HepG2 (cell line): Measurements from ENCODE around the gene ASCL2. TPM values are rescaled to one million over a fixed set of nuclear protein-coding genes. Genes with fewer than 3 reads are reported as not detected.

Source experiments
- ATAC-seq: fragments of 200-7000 bp; cut with Tn5 transposase; 3 replicates; pipeline ENCODE4 v1.9.1; 2020; ENCODE audit warnings: mild to moderate bottlenecking, moderate library complexity
- BruUV-seq: library from RNA; stranded (reverse); fragments of 400-500 nt; replicated peaks from 2 replicates; lab custom pipeline; 2021; lab: Mats Ljungman, UMichigan
- CTCF ChIA-PET: fragments of 300-600 bp; formaldehyde crosslinking; extraction: SDS; loops from one replicate; lab custom pipeline; 2021; ENCODE audit warnings: low total read pairs, inconsistent platforms, low intra/inter-chr PET ratio; lab: Yijun Ruan, JAX
- POLR2A ChIA-PET: fragments of 350-600 bp; sonication (Branson Sonifier 250); formaldehyde crosslinking; loops from one replicate; lab custom pipeline; 2020; ENCODE audit warnings: antibody characterized with exemption, inconsistent platforms; lab: Yijun Ruan, JAX
- DNase-seq: peaks from one replicate; pipeline ENCODE4 v3.0.0-alpha.2; 2015; ENCODE audit warnings: low spot score
- FAIRE-seq: peaks from 3 replicates; lab custom pipeline; 2011; peaks lifted over from hg19 to GRCh38; lab: Jason Lieb, UNC
- H2AFZ ChIP-seq: one replicate; pipeline ENCODE4 v1.6.1; 2011; ENCODE audit warnings: low read length, inconsistent platforms
- H3K27ac ChIP-seq: fragments of 300-600 bp; 3 replicates; pipeline ENCODE4 v1.8.0; 2011; ENCODE audit warnings: mixed run types, mild to moderate bottlenecking, mixed read lengths, low read length, inconsistent platforms; ENCODE audit not compliant: insufficient read depth; ENCODE audit errors: extremely low read length
- H3K27me3 ChIP-seq, 2 experiments: fragments of 200-600 bp in 1 of 2; 2 replicates in 1 of 2; 3 replicates in 1 of 2; pipeline versions ENCODE4 v1.6.0 to v1.8.0; 2011; ENCODE audit warnings: low read length in 2 of 2, mild to moderate bottlenecking in 2 of 2, moderate library complexity in 2 of 2, inconsistent platforms in 1 of 2; ENCODE audit not compliant: insufficient read depth in 2 of 2, control insufficient read depth in 1 of 2
- H3K36me3 ChIP-seq, 2 experiments: fragments of 200-600 bp in 1 of 2; replicated peaks in 1 of 2; 2 replicates in 1 of 2; 3 replicates in 1 of 2; pipeline versions ENCODE4 v1.5.1 to v1.8.0; 2011; ENCODE audit warnings: low read length in 2 of 2, inconsistent platforms in 1 of 2; ENCODE audit not compliant: insufficient read depth in 2 of 2, control insufficient read depth in 1 of 2
- H3K4me1 ChIP-seq: 2 replicates; pipeline ENCODE4 v1.5.1; 2012; ENCODE audit warnings: low read length, inconsistent platforms; ENCODE audit not compliant: insufficient read depth
- H3K4me2 ChIP-seq: 2 replicates; pipeline ENCODE4 v1.6.0; 2011; ENCODE audit warnings: low read depth, low read length, inconsistent platforms
- H3K4me3 ChIP-seq, 3 experiments: fragments of 200-600 bp in 1 of 3; sonication (generic), shearing (Covaris generic) in 1 of 3; replicated peaks in 1 of 3; 2 replicates each; pipeline ENCODE4 v1.5.1; 2011 to 2016; ENCODE audit warnings: low read length in 3 of 3, inconsistent platforms in 2 of 3, low read depth in 2 of 3, mild to moderate bottlenecking in 2 of 3, control low read depth in 1 of 3, mixed read lengths in 1 of 3; ENCODE audit not compliant: insufficient read depth in 1 of 3
- H3K79me2 ChIP-seq: one replicate; pipeline ENCODE4 v1.6.1; 2011; ENCODE audit warnings: low read length, inconsistent platforms; ENCODE audit not compliant: insufficient read depth
- H3K9ac ChIP-seq: 2 replicates; pipeline ENCODE4 v1.6.0; 2011; ENCODE audit warnings: mild to moderate bottlenecking, low read depth, low read length, inconsistent platforms; ENCODE audit not compliant: insufficient read depth
- H3K9me3 ChIP-seq: 2 replicates; pipeline ENCODE4 v1.5.1; 2012; ENCODE audit warnings: mild to moderate bottlenecking, low read length
- H4K20me1 ChIP-seq: 2 replicates; pipeline ENCODE4 v1.6.0; 2011; ENCODE audit warnings: inconsistent platforms, mild to moderate bottlenecking, low read length, moderate library complexity; ENCODE audit not compliant: insufficient read depth
- CBFB ChIP-seq: sonication (generic); formaldehyde crosslinking; IDR thresholded peaks from 2 replicates; pipeline ENCODE4 v1.4.0; 2020; ENCODE audit warnings: missing genetic modification reagents
- GRHL1 ChIP-seq: sonication (generic); formaldehyde crosslinking; conservative IDR thresholded peaks from 2 replicates; pipeline ENCODE4 v1.8.0; 2022; ENCODE audit warnings: missing genetic modification reagents
- GTF2F1 ChIP-seq: fragments of 150-350 bp; IDR thresholded peaks from 2 replicates; pipeline ENCODE4 v1.6.1; 2014; ENCODE audit warnings: low read length
- MAZ ChIP-seq, 2 experiments: sonication (generic) in 1 of 2; formaldehyde crosslinking in 1 of 2; IDR thresholded peaks; 2 replicates each; pipeline versions ENCODE4 v1.5.0 to v1.6.1; 2012 to 2020; ENCODE audit warnings: low read depth in 2 of 2, mild to moderate bottlenecking in 2 of 2, borderline replicate concordance in 1 of 2, improper control_type of control experiment in 1 of 2, low read length in 1 of 2, missing genetic modification reagents in 1 of 2, moderate library complexity in 1 of 2
- PCBP2 ChIP-seq: fragments of 200-400 bp; formaldehyde crosslinking; optimal IDR thresholded peaks from 2 replicates; pipeline ENCODE3; 2018; ENCODE audit warnings: low read length, low read depth; ENCODE audit not compliant: poor library complexity, severe bottlenecking
- RFX1 ChIP-seq: fragments of 450-650 bp; IDR thresholded peaks from 2 replicates; pipeline ENCODE4 v1.6.1; 2017
- ZBTB20 ChIP-seq: sonication (generic); formaldehyde crosslinking; IDR thresholded peaks from 2 replicates; pipeline ENCODE4 v1.8.1; 2023; ENCODE audit warnings: missing genetic modification reagents, low read depth, mild to moderate bottlenecking, borderline replicate concordance
- ZNF354B ChIP-seq: sonication (generic); formaldehyde crosslinking; IDR thresholded peaks from 2 replicates; pipeline ENCODE4 v1.8.0; 2022; ENCODE audit warnings: mild to moderate bottlenecking, missing genetic modification reagents
- ZNF382 ChIP-seq: sonication (generic); formaldehyde crosslinking; IDR thresholded peaks from 2 replicates; pipeline ENCODE4 v1.5.0; 2020; ENCODE audit warnings: missing genetic modification reagents, mild to moderate bottlenecking, borderline replicate concordance
- ZNF772 ChIP-seq: sonication (generic); formaldehyde crosslinking; IDR thresholded peaks from 2 replicates; pipeline ENCODE4 v1.5.0; 2020; ENCODE audit warnings: mild to moderate bottlenecking, missing genetic modification reagents
- ZNF773 ChIP-seq: sonication (generic); formaldehyde crosslinking; IDR thresholded peaks from 2 replicates; pipeline ENCODE4 v1.4.0; 2020; ENCODE audit warnings: missing genetic modification reagents, borderline replicate concordance
- WGBS: methylation state at CpG from one replicate; pipeline ENCODE4 v1.1.6; 2017; ENCODE audit warnings: low lambda C conversion rate; 5-methylcytosine and 5-hydroxymethylcytosine counted together
- in situ Hi-C: cut with HindIII; loops from 2 replicates; pipeline ENCODE4 v1.10.0; 2017; ENCODE audit warnings: low pct_unique_long_range_greater_than_20kb; ENCODE audit not compliant: extremely low pct_ligation_motif_present
- intact Hi-C: fragments of 100-400 bp; cut with micrococcal nuclease; formaldehyde crosslinking; loops from one replicate; pipeline ENCODE4 v1.10.0; 2022; ENCODE audit not compliant: unreplicated experiment
- polyA plus RNA-seq, 8 experiments: library from polyadenylated mRNA; depleted of rRNA in 3 of 8; stranded (reverse) in 7 of 8; unstranded in 1 of 8; fragments of >200 nt; fragmentation: Illumina TruSeq in 4 of 8; extraction: Trizol in 4 of 8; gene quantifications; 2 replicates each; pipeline versions ENCODE4 v1.2.1 to v1.2.3, GENCODE V29; 2011 to 2016; ENCODE audit warnings: low read depth in 4 of 8, missing spikeins in 1 of 8, mixed read lengths in 1 of 8; ENCODE audit not compliant: insufficient read depth in 1 of 8
- total RNA-seq, 5 experiments: library from RNA; depleted of rRNA; stranded (reverse); fragments of >200 nt; fragmentation: Illumina TruSeq; extraction: Trizol; gene quantifications; 2 replicates each; pipeline ENCODE4 v1.2.3, GENCODE V29; 2016; ENCODE audit warnings: low read depth in 1 of 5

The ASCL2 gene
- total and polyA plus RNA-seq, 2 of the 13 experiments (the other 11 are each of a cell fraction or from before 2014, with no cell fraction given) = 0.07 TPM; not detected in 1

- no peak overlapping the region for H2AFZ ChIP-seq
- DNase-seq (no peak), FAIRE-seq (no peak), ATAC-seq (no peak)
- H3K9ac ChIP-seq = no peak overlapping the region
- no peaks in the 10 kb centered on the region for H4K20me1 ChIP-seq
- no peaks in the 10 kb centered on the region for H3K79me2 ChIP-seq
- H3K4me3 ChIP-seq = no peak overlapping the region
- H3K27ac ChIP-seq = no peak overlapping the region
- POLR2A ChIA-PET = no interaction called here
- in situ Hi-C loops (no loop called here), intact Hi-C loops (no loop called here)
- BruUV-seq = no TSS peak
- H3K36me3 ChIP-seq = no peaks in the 10 kb centered on the region
- WGBS = 31% methylated on average over 6 of the region's 14 CpGs
- CTCF ChIA-PET = interaction anchor here (5.7 kb wide), 1 partner anchor 113 kb away, joined by 87 read pairs; no protein-coding TSS in a partner anchor
- peaks cover 2 to 22% of the 10 kb centered on the region in 2 experiments; a peak in 3 of 5 replicates for H3K27me3 ChIP-seq
- H3K9me3 ChIP-seq = no peaks in the 10 kb centered on the region
- TF ChIP-seq RFX1 (no peak), ZNF382 (no peak), PCBP2 (peak; percentile 26), GTF2F1 (no peak), CBFB (CRISPR knock-in tag) (no peak)
- TF ChIP-seq, all 625 proteins: peak for 1
- Histone ChIP-seq H3K4me2 (no peak overlapping the region), H3K4me1 (peaks cover 19% of the 10 kb centered on the region)
Observed at GRCh38 chr11:2306877-2307500, 36.6 kb upstream of the ASCL2 start.

GRCh38 chr11:2306452-2306823, 36.0 kb upstream of the ASCL2 start:
- ChIA-PET CTCF (interaction anchor here (5.7 kb wide), 1 partner anchor 114 kb away, joined by 87 read pairs; no protein-coding TSS in a partner anchor), POLR2A (no interaction called here)
- Histone ChIP-seq H3K27ac (no peak overlapping the region), H3K36me3 (no peaks in the 10 kb centered on the region), H4K20me1 (no peaks in the 10 kb centered on the region), H3K4me2 (no peak overlapping the region), H2AFZ (no peak overlapping the region), H3K9ac (no peak overlapping the region), H3K4me3 (no peak overlapping the region), H3K27me3 (peaks cover 2 to 20% of the 10 kb centered on the region in 2 experiments; a peak in 3 of 5 replicates), H3K79me2 (no peaks in the 10 kb centered on the region), H3K9me3 (no peaks in the 10 kb centered on the region), H3K4me1 (peaks cover 24% of the 10 kb centered on the region)
- FAIRE-seq = no peak
- BruUV-seq = no TSS peak
- in situ Hi-C loops (no loop called here), intact Hi-C loops (no loop called here)
- 51% methylated on average over 4 of the region's 4 CpGs for WGBS
- ATAC-seq = no peak
- DNase-seq = no peak
- TF ChIP-seq ZNF772 (CRISPR knock-in tag) (no peak), ZNF773 (CRISPR knock-in tag) (no peak), MAZ (IDR thresholded peaks at IDR 0.05; ENCODE audit: borderline replicate concordance, low read depth, low read length) (no peak), MAZ (CRISPR knock-in tag; IDR thresholded peaks at IDR 0.05; ENCODE audit: low read depth) (no peak), ZNF354B (no peak), GRHL1 (CRISPR knock-in tag) (no peak), ZBTB20 (CRISPR knock-in tag) (no peak)
